Measurements from ENCODE around the gene COPG1. TPM values are rescaled to one million over a fixed set of nuclear protein-coding genes. Genes with fewer than 3 reads are reported as not detected.

Gene COPG1
- total and polyA plus RNA-seq, 2 donors (not counting 1 experiment from before 2014, with no cell fraction given) = 48.9 to 85.9 TPM

- Histone ChIP-seq H3K27me3 (replicated peaks in 1 of 4; ENCODE audit: control extremely low read depth in 1 of 4, control insufficient read depth in 3 of 4, insufficient read depth in 4 of 4, low read length in 3 of 4) (peaks cover 0 to 30% (median 13%) of the 10 kb centered on the region in 4 experiments), H3K4me2 (replicated peaks; ENCODE audit: low read depth, low read length, poor library complexity, severe bottlenecking) (no peak overlapping the region), H3K4me1 (ENCODE audit: control insufficient read depth in 2 of 2, insufficient read depth in 2 of 2, low read length in 2 of 2) (peaks cover 16 to 22% of the 10 kb centered on the region in 2 donors), H3K9me3 (ENCODE audit: control extremely low read depth in 1 of 3, control insufficient read depth in 2 of 3, insufficient read depth in 1 of 3, low read length in 2 of 3) (no peaks in the 10 kb centered on the region), H4K20me1 (ENCODE audit: control insufficient read depth, insufficient read depth, low read length, poor library complexity, severe bottlenecking) (no peaks in the 10 kb centered on the region), H3K36me3 (replicated peaks in 1 of 2; ENCODE audit: control extremely low read depth in 1 of 2, control insufficient read depth in 1 of 2, extremely low read depth in 1 of 2, insufficient read depth in 2 of 2, low read length in 1 of 2) (no peaks in the 10 kb centered on the region), H2AFZ (ENCODE audit: insufficient read depth, low read depth, low read length, poor library complexity, severe bottlenecking) (no peak overlapping the region), H3K9ac (ENCODE audit: low read length) (no peak overlapping the region), H3K27ac (ENCODE audit: low read length in 2 of 2) (no peak overlapping the region), H3K79me2 (ENCODE audit: control insufficient read depth, insufficient read depth, low read length) (peaks cover 4% of the 10 kb centered on the region), H3K4me3 (ENCODE audit: control extremely low read depth in 1 of 5, extremely low read depth in 1 of 5, insufficient read depth in 1 of 5, low read depth in 2 of 5, low read length in 4 of 5) (no peak overlapping the region)
- DNase-seq = no peak
- POLR2A ChIA-PET = no interaction called here
- Mint-ChIP-seq H3K4me1 (peaks cover 11% of the 10 kb centered on the region), H3K27ac (no peak overlapping the region), H3K4me3 (no peak overlapping the region), H3K9me3 (ENCODE audit: insufficient read depth) (no peaks in the 10 kb centered on the region), H3K27me3 (peaks cover 18% of the 10 kb centered on the region)
- ATAC-seq (ENCODE audit: low read depth) = no peak
- TF ChIP-seq, protein P1, sequence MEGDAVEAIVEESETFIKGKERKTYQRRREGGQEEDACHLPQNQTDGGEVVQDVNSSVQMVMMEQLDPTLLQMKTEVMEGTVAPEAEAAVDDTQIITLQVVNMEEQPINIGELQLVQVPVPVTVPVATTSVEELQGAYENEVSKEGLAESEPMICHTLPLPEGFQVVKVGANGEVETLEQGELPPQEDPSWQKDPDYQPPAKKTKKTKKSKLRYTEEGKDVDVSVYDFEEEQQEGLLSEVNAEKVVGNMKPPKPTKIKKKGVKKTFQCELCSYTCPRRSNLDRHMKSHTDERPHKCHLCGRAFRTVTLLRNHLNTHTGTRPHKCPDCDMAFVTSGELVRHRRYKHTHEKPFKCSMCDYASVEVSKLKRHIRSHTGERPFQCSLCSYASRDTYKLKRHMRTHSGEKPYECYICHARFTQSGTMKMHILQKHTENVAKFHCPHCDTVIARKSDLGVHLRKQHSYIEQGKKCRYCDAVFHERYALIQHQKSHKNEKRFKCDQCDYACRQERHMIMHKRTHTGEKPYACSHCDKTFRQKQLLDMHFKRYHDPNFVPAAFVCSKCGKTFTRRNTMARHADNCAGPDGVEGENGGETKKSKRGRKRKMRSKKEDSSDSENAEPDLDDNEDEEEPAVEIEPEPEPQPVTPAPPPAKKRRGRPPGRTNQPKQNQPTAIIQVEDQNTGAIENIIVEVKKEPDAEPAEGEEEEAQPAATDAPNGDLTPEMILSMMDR (IDR thresholded peaks at IDR 0.05) = no peak
- TF ChIP-seq EZH2 (IDR thresholded peaks at IDR 0.05; ENCODE audit: borderline replicate concordance, insufficient read depth, low read depth, low read length, poor library complexity, severe bottlenecking) = no peak
- intact Hi-C loops (cut with micrococcal nuclease) = no loop called here
- CTCF ChIA-PET = interaction anchor here (5.5 kb wide), 1 partner anchor 350 kb away, joined by 41 read pairs; no protein-coding TSS in a partner anchor
- 93% methylated on average over 7 of the region's 7 CpGs for WGBS (ENCODE audit: insufficient coverage)
These were observed 71.5 kb downstream of the COPG1 start for GRCh38 chr3:129320825-129321487.

DNA sequence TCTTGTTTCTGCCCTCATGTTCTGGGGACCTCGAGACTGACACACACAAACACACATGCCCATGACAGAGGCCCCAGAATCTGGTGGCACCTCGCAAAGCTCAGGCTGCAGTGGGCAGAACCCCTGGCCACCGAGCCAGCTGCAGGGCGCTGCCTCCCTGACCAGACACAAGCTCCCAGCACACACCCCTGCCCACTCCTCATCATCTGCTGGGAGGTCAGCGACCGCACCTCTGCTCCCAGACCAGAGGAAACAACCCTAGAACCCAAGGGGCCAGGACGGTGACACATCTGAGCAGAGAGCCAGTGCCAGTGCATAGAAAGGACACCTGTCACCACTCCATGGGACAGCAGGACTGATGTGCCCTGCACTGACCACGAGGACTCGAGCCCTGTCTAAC lies 72.5 kb downstream of the COPG1 start:
- no peak for DNase-seq
- WGBS (ENCODE audit: insufficient coverage) = 94% methylated on average over 9 of the region's 9 CpGs

More for the DNA sequence above, 72.5 kb downstream of the COPG1 start:
- POLR2A ChIA-PET = no interaction called here
- Histone ChIP-seq H3K27me3 (replicated peaks in 1 of 4; ENCODE audit: control extremely low read depth in 1 of 4, control insufficient read depth in 3 of 4, insufficient read depth in 4 of 4, low read length in 3 of 4) (peaks cover 0 to 30% (median 13%) of the 10 kb centered on the region in 4 experiments), H3K4me3 (ENCODE audit: control extremely low read depth in 1 of 5, extremely low read depth in 1 of 5, insufficient read depth in 1 of 5, low read depth in 2 of 5, low read length in 4 of 5) (no peak overlapping the region), H2AFZ (ENCODE audit: insufficient read depth, low read depth, low read length, poor library complexity, severe bottlenecking) (no peak overlapping the region), H3K27ac (ENCODE audit: low read length in 2 of 2) (no peak overlapping the region), H3K4me1 (ENCODE audit: control insufficient read depth in 2 of 2, insufficient read depth in 2 of 2, low read length in 2 of 2) (peaks cover 14 to 19% of the 10 kb centered on the region in 2 donors), H3K4me2 (replicated peaks; ENCODE audit: low read depth, low read length, poor library complexity, severe bottlenecking) (no peak overlapping the region), H3K9ac (ENCODE audit: low read length) (no peak overlapping the region), H3K79me2 (ENCODE audit: control insufficient read depth, insufficient read depth, low read length) (peaks cover 4% of the 10 kb centered on the region), H3K36me3 (replicated peaks in 1 of 2; ENCODE audit: control extremely low read depth in 1 of 2, control insufficient read depth in 1 of 2, extremely low read depth in 1 of 2, insufficient read depth in 2 of 2, low read length in 1 of 2) (no peaks in the 10 kb centered on the region), H4K20me1 (ENCODE audit: control insufficient read depth, insufficient read depth, low read length, poor library complexity, severe bottlenecking) (no peaks in the 10 kb centered on the region), H3K9me3 (ENCODE audit: control extremely low read depth in 1 of 3, control insufficient read depth in 2 of 3, insufficient read depth in 1 of 3, low read length in 2 of 3) (no peaks in the 10 kb centered on the region)
- TF ChIP-seq, protein P1 (IDR thresholded peaks at IDR 0.05) = no peak
- TF ChIP-seq EZH2 (IDR thresholded peaks at IDR 0.05; ENCODE audit: borderline replicate concordance, insufficient read depth, low read depth, low read length, poor library complexity, severe bottlenecking) = no peak
- Mint-ChIP-seq H3K27me3 (peaks cover 18% of the 10 kb centered on the region), H3K4me3 (no peak overlapping the region), H3K27ac (no peak overlapping the region), H3K4me1 (peaks cover 9% of the 10 kb centered on the region), H3K9me3 (ENCODE audit: insufficient read depth) (no peaks in the 10 kb centered on the region)
- CTCF ChIA-PET = interaction anchor here (3.7 to 5.5 kb wide), 2 partner anchors 49 to 351 kb away, joined by 22 to 41 read pairs; no protein-coding TSS in a partner anchor
- no peak for ATAC-seq (ENCODE audit: low read depth)
- intact Hi-C loops (cut with micrococcal nuclease) = no loop called here
